ENCODE results near the gene GDF10.

Gene GDF10

DNA sequence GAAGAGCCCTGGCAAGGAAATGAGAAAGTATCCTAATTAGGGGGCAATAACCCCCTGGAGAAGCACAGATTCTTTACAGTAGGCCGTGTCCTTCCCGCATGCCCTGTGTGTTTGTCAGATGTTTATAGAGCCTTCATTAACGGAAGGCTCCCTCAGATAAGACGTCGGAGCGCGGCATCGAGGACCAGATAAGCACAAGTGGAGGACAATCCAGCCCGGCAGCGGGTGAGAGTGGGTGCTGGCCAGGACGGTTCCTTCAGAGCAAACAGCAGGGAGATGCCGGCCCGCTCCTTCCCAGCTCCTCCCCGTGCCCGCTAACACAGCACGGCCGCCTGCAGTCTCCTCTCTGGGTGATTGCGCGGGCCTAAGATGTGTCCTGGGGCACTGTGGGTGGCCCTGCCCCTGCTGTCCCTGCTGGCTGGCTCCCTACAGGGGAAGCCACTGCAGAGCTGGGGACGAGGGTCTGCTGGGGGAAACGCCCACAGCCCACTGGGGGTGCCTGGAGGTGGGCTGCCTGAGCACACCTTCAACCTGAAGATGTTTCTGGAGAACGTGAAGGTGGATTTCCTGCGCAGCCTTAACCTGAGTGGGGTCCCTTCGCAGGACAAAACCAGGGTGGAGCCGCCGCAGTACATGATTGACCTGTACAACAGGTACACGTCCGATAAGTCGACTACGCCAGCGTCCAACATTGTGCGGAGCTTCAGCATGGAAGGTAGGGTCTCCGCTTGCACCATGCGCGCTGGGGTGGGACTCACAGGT, 22.5 kb downstream of the GDF10 start, which contains the start of gene GDF2:
Gene GDF2, plus strand, starts transcription at position 155 of the 762 bp plus-strand sequence. Its CDS starts 215 bp downstream, at position 370.
- peaks cover 0 to 12% of the 10 kb centered on the region in 2 donors for H3K27me3 ChIP-seq (ENCODE audit: control insufficient read depth in 1 of 2, insufficient read depth in 2 of 2, low read length in 2 of 2)
- no peak within 1 kb of the TSS for H3K27ac ChIP-seq (ENCODE audit: low read depth, low read length)
- no peaks in the 10 kb centered on the region for H3K36me3 ChIP-seq (ENCODE audit: control insufficient read depth in 1 of 2, insufficient read depth in 2 of 2, low read length in 2 of 2)
- H3K9ac ChIP-seq (ENCODE audit: low read depth in 1 of 2, low read length in 2 of 2) = no peak within 1 kb of the TSS
- no peak within 1 kb of the TSS for H3K4me3 ChIP-seq (ENCODE audit: low read depth in 1 of 2, low read length in 2 of 2)
- no peaks in the 10 kb centered on the region for H3K9me3 ChIP-seq (ENCODE audit: control insufficient read depth in 1 of 2, low read length in 2 of 2)
- H3K4me1 ChIP-seq (ENCODE audit: control insufficient read depth in 1 of 2, insufficient read depth in 2 of 2, low read length in 2 of 2) = no peaks in the 10 kb centered on the region

DNA sequence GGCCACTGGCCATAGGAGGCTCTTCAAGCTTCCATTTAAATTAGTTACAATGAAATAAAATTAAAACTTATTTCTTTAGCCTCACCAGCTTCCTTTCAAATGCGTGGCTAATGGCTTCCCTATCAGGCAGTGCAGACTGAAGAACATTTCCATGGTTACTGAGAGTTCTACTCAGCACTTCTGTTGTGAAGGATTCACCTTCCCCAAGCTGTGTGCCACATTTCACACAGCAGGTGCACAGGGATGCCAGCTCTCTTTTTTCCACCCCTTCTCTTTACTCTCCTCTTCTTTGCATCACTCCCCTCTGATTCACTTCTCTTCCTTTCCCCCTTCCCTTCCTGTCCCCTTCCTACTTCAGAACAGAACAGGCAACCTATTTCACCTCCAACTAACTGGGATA, 23.1 kb downstream of the GDF10 start:
- no peaks in the 10 kb centered on the region for H3K9me3 ChIP-seq (ENCODE audit: control insufficient read depth in 1 of 2, low read length in 2 of 2)
- no peaks in the 10 kb centered on the region for H3K36me3 ChIP-seq (ENCODE audit: control insufficient read depth in 1 of 2, insufficient read depth in 2 of 2, low read length in 2 of 2)
- H3K27me3 ChIP-seq (ENCODE audit: control insufficient read depth in 1 of 2, insufficient read depth in 2 of 2, low read length in 2 of 2) = peaks cover 0 to 12% of the 10 kb centered on the region in 2 donors
- no peak overlapping the region for H3K9ac ChIP-seq (ENCODE audit: low read depth in 1 of 2, low read length in 2 of 2)
- H3K4me1 ChIP-seq (ENCODE audit: control insufficient read depth in 1 of 2, insufficient read depth in 2 of 2, low read length in 2 of 2) = no peaks in the 10 kb centered on the region
- H3K4me3 ChIP-seq (ENCODE audit: low read depth in 1 of 2, low read length in 2 of 2) = no peak overlapping the region
- H3K27ac ChIP-seq (ENCODE audit: low read depth, low read length) = no peak overlapping the region

DNA sequence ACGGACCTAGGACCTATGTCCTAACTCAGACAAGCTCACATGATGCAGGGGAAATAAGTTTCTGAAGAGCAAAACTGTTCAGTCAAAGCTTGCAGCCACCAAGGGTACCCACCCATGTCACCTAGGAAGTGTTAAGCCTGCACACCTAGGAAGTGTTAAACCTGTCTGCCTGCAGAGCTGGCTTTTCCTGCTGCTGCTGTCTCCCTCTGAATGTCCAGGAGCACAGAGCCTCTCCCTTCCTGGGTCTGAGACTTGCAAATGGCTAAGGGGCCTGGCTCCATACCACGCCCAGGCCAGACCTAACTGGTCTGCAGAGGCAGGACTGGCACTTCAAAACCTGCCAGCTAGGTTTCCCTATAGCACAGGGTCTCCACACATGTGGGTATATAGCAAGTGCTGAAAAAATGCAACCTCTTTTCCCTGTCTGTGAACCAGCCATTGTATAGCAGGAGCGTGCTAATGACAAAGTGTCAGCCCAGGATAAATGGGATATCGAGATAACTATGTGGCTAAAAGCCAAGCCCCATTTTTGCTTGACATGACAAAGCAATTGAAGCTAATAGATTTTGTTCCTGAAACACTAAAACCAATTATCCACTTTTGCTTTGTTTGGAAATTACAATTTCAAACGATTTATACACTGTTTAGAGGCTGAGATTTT, 23.8 kb downstream of the GDF10 start:
- Histone ChIP-seq H3K9me3 (ENCODE audit: control insufficient read depth in 1 of 2, low read length in 2 of 2) (no peaks in the 10 kb centered on the region), H3K4me3 (ENCODE audit: low read depth in 1 of 2, low read length in 2 of 2) (no peak overlapping the region), H3K27me3 (ENCODE audit: control insufficient read depth in 1 of 2, insufficient read depth in 2 of 2, low read length in 2 of 2) (peaks cover 0 to 12% of the 10 kb centered on the region in 2 donors), H3K27ac (ENCODE audit: low read depth, low read length) (no peak overlapping the region), H3K4me1 (ENCODE audit: control insufficient read depth in 1 of 2, insufficient read depth in 2 of 2, low read length in 2 of 2) (no peaks in the 10 kb centered on the region), H3K36me3 (ENCODE audit: control insufficient read depth in 1 of 2, insufficient read depth in 2 of 2, low read length in 2 of 2) (no peaks in the 10 kb centered on the region), H3K9ac (ENCODE audit: low read depth in 1 of 2, low read length in 2 of 2) (no peak overlapping the region)

- H3K36me3 ChIP-seq (ENCODE audit: control insufficient read depth in 1 of 2, insufficient read depth in 2 of 2, low read length in 2 of 2) = no peaks in the 10 kb centered on the region
- H3K27me3 ChIP-seq (ENCODE audit: control insufficient read depth in 1 of 2, insufficient read depth in 2 of 2, low read length in 2 of 2) = peaks cover 0 to 7% of the 10 kb centered on the region in 2 donors
- H3K4me3 ChIP-seq (ENCODE audit: low read depth in 1 of 2, low read length in 2 of 2) = no peak overlapping the region
- H3K4me1 ChIP-seq (ENCODE audit: control insufficient read depth in 1 of 2, insufficient read depth in 2 of 2, low read length in 2 of 2) = peaks cover 7 to 11% of the 10 kb centered on the region in 2 donors
- no peaks in the 10 kb centered on the region for H3K9me3 ChIP-seq (ENCODE audit: control insufficient read depth in 1 of 2, low read length in 2 of 2)
- no peak overlapping the region for H3K27ac ChIP-seq (ENCODE audit: low read depth, low read length)
- H3K9ac ChIP-seq (ENCODE audit: low read depth in 1 of 2, low read length in 2 of 2) = no peak overlapping the region
These were observed 25.6 kb downstream of the GDF10 start for GRCh38 chr10:47325303-47326291.

GRCh38 chr10:47326306-47326926, 26.4 kb downstream of the GDF10 start:
- Histone ChIP-seq H3K9me3 (ENCODE audit: control insufficient read depth in 1 of 2, low read length in 2 of 2) (no peaks in the 10 kb centered on the region), H3K36me3 (ENCODE audit: control insufficient read depth in 1 of 2, insufficient read depth in 2 of 2, low read length in 2 of 2) (no peaks in the 10 kb centered on the region), H3K4me3 (ENCODE audit: low read depth in 1 of 2, low read length in 2 of 2) (no peak overlapping the region), H3K27ac (ENCODE audit: low read depth, low read length) (no peak overlapping the region), H3K9ac (ENCODE audit: low read depth in 1 of 2, low read length in 2 of 2) (no peak overlapping the region), H3K4me1 (ENCODE audit: control insufficient read depth in 1 of 2, insufficient read depth in 2 of 2, low read length in 2 of 2) (peaks cover 13 to 16% of the 10 kb centered on the region in 2 donors), H3K27me3 (ENCODE audit: control insufficient read depth in 1 of 2, insufficient read depth in 2 of 2, low read length in 2 of 2) (peaks cover 0 to 7% of the 10 kb centered on the region in 2 donors)

DNA sequence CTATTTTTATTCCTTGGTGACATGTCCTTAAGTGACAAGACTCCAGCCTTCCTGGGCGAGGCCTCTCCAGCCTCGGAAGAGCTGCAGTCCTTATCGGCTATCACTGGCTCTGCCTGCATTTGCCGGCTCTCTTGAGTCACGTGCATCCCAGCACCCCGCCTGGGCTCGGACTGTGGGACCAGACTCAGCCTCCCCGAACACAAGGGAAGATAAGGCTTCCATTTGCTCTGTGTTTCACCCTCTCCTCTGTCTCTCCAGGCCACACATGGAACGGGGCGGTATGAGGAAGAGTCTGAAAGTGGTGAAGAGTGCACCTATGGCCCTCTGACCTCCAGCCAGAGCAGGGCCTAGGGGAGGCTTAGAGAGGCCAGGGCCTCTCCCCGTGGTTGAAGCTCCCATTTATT, 26.9 kb downstream of the GDF10 start:
- Histone ChIP-seq H3K4me3 (ENCODE audit: low read depth in 1 of 2, low read length in 2 of 2) (no peak overlapping the region), H3K4me1 (ENCODE audit: control insufficient read depth in 1 of 2, insufficient read depth in 2 of 2, low read length in 2 of 2) (peaks cover 14 to 19% of the 10 kb centered on the region in 2 donors), H3K9ac (ENCODE audit: low read depth in 1 of 2, low read length in 2 of 2) (no peak overlapping the region), H3K9me3 (ENCODE audit: control insufficient read depth in 1 of 2, low read length in 2 of 2) (no peaks in the 10 kb centered on the region), H3K27me3 (ENCODE audit: control insufficient read depth in 1 of 2, insufficient read depth in 2 of 2, low read length in 2 of 2) (peaks cover 0 to 7% of the 10 kb centered on the region in 2 donors), H3K27ac (ENCODE audit: low read depth, low read length) (no peak overlapping the region), H3K36me3 (ENCODE audit: control insufficient read depth in 1 of 2, insufficient read depth in 2 of 2, low read length in 2 of 2) (no peaks in the 10 kb centered on the region)

GRCh38 chr10:47329855-47330254, 29.9 kb downstream of the GDF10 start:
- H3K4me3 ChIP-seq (ENCODE audit: low read depth in 1 of 2, low read length in 2 of 2) = no peak overlapping the region
- peaks cover 14 to 19% of the 10 kb centered on the region in 2 donors for H3K4me1 ChIP-seq (ENCODE audit: control insufficient read depth in 1 of 2, insufficient read depth in 2 of 2, low read length in 2 of 2)
- no peak overlapping the region for H3K9ac ChIP-seq (ENCODE audit: low read depth in 1 of 2, low read length in 2 of 2)
- no peaks in the 10 kb centered on the region for H3K27me3 ChIP-seq (ENCODE audit: control insufficient read depth in 1 of 2, insufficient read depth in 2 of 2, low read length in 2 of 2)
- H3K27ac ChIP-seq (ENCODE audit: low read depth, low read length) = no peak overlapping the region
- H3K9me3 ChIP-seq (ENCODE audit: control insufficient read depth in 1 of 2, low read length in 2 of 2) = no peaks in the 10 kb centered on the region
- no peaks in the 10 kb centered on the region for H3K36me3 ChIP-seq (ENCODE audit: control insufficient read depth in 1 of 2, insufficient read depth in 2 of 2, low read length in 2 of 2)

DNA sequence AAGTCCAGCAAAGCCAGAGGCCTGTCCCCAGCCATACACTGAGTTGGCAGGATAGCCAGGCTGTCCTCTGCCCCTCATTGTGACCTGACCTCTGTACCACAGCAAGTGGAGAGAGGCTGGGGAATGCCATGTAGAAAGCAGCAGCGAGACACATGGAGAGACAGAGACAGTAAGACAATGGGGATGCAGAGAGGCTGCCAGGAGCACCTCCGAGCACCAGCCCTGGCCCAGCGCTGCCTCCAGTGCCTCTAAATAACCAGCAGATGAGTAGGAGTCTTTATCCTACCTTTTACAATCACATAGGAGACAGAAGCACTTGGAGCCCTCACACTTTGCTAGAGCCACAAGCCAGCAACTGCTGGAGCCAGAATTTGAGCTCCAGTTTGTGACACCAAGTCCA, 30.4 kb downstream of the GDF10 start:
- Histone ChIP-seq H3K9me3 (ENCODE audit: control insufficient read depth in 1 of 2, low read length in 2 of 2) (no peaks in the 10 kb centered on the region), H3K4me3 (ENCODE audit: low read depth in 1 of 2, low read length in 2 of 2) (no peak overlapping the region), H3K9ac (ENCODE audit: low read depth in 1 of 2, low read length in 2 of 2) (no peak overlapping the region), H3K4me1 (ENCODE audit: control insufficient read depth in 1 of 2, insufficient read depth in 2 of 2, low read length in 2 of 2) (peaks cover 14 to 19% of the 10 kb centered on the region in 2 donors), H3K36me3 (ENCODE audit: control insufficient read depth in 1 of 2, insufficient read depth in 2 of 2, low read length in 2 of 2) (no peaks in the 10 kb centered on the region), H3K27ac (ENCODE audit: low read depth, low read length) (peak overlapping the region; percentile 2), H3K27me3 (ENCODE audit: control insufficient read depth in 1 of 2, insufficient read depth in 2 of 2, low read length in 2 of 2) (no peaks in the 10 kb centered on the region)

DNA sequence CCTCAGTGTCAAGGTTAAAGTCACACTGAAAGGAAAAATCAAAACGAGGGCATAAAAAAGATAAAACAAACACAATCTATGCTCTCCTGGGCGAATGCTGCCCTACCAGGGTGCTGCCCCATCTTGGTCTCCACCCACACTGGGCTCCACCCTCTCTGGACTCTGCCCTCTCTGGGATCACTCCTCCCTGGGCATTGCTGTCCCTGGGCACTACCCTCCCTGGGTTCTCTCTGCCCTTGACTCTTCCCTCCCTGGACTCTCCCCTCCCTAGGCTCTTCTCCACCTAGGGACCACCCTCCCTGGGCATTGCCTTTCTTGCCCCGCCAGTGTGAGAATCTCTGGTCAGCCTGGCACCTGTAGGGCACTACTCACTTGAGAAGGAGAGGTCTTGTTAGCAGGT, 30.8 kb downstream of the GDF10 start:
- H3K4me3 ChIP-seq (ENCODE audit: low read depth in 1 of 2, low read length in 2 of 2) = no peak overlapping the region
- no peaks in the 10 kb centered on the region for H3K9me3 ChIP-seq (ENCODE audit: control insufficient read depth in 1 of 2, low read length in 2 of 2)
- H3K27me3 ChIP-seq (ENCODE audit: control insufficient read depth in 1 of 2, insufficient read depth in 2 of 2, low read length in 2 of 2) = peaks cover 0 to 3% of the 10 kb centered on the region in 2 donors
- H3K4me1 ChIP-seq (ENCODE audit: control insufficient read depth in 1 of 2, insufficient read depth in 2 of 2, low read length in 2 of 2) = peaks cover 14 to 19% of the 10 kb centered on the region in 2 donors
- no peak overlapping the region for H3K9ac ChIP-seq (ENCODE audit: low read depth in 1 of 2, low read length in 2 of 2)
- H3K36me3 ChIP-seq (ENCODE audit: control insufficient read depth in 1 of 2, insufficient read depth in 2 of 2, low read length in 2 of 2) = no peaks in the 10 kb centered on the region
- H3K27ac ChIP-seq (ENCODE audit: low read depth, low read length) = no peak overlapping the region
